Bone marrow (tissue), 2 donors: ENCODE data around the gene ULBP2.
"Not testable (repeated sequence)": the region's sequence is repeated elsewhere in the genome, so short reads cannot be mapped to it uniquely, and the experiment has no call there.

Experiments used
- DNase-seq, 2 donors: peaks; one replicate each; lab custom pipeline; 2025; lab: John Stamatoyannopoulos, UW

Gene ULBP2

GRCh38 chr6:149908480-149908879 lies 33.3 kb upstream of the ULBP2 start:
- DNase-seq: not testable (repeated sequence)

DNA sequence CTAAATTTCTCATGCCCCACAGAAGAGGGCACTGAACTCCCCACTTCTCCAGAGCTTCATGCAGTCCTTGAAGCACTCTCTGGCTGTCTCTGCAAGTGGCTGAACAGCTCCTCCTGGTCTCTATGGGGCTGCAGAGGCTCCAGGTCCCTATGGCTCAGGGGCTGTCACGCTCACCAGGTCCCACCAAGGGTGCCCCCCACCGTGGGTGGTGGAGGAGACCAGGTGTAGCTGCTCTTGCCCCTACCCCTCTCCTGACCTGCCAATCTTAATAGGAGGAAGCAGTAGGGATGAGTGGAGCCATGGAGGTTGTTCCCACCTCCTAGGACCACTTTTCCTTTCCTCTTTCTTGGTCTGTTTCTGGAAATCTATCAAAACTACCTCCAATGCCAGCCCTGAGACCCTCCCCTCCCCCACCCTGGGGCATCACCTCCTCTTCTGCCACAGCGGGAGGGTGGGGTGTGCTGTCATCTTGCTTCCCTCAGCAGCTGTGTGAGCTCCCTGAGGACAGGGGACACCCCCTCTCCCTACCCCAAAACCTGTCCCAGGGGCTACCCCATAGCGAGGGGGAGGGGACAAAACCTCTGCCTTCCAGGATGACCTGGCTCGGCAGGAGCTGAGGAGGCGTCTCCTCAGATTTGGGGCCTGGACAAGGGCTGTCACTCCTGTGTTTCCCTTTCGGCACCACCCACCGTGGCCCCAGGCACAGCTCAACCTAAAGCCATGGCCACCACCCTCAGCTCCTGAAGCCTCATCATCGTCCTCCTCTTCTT lies 31.9 kb upstream of the ULBP2 start:
- no peak for DNase-seq

DNA sequence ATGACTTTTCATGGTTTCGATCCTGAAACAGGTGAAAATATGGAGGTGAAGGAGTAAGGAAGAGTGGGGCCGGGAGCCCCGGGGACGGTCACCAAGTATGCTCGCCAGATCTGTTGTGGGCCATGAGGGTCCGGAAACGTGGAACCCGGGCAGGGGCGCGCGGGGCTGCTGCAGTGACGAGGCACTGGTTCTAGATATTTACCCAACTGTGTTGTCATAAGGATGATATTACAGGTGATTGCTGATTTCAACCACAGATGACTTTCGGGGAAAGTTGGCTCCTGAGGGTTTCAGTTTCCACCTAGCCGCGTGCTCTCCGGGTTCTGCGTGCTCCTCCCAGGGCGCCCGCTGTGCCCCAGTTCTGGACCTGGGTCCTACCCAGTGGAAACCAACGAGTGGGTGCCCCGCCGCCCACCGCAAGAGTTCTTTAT lies 31.1 kb upstream of the ULBP2 start:
- no peak for DNase-seq

GRCh38 chr6:149912680-149913079 lies 29.1 kb upstream of the ULBP2 start:
- not testable (repeated sequence) for DNase-seq

- DNase-seq: no peak
These were observed 28.7 kb upstream of the ULBP2 start for GRCh38 chr6:149913085-149913484.

DNA sequence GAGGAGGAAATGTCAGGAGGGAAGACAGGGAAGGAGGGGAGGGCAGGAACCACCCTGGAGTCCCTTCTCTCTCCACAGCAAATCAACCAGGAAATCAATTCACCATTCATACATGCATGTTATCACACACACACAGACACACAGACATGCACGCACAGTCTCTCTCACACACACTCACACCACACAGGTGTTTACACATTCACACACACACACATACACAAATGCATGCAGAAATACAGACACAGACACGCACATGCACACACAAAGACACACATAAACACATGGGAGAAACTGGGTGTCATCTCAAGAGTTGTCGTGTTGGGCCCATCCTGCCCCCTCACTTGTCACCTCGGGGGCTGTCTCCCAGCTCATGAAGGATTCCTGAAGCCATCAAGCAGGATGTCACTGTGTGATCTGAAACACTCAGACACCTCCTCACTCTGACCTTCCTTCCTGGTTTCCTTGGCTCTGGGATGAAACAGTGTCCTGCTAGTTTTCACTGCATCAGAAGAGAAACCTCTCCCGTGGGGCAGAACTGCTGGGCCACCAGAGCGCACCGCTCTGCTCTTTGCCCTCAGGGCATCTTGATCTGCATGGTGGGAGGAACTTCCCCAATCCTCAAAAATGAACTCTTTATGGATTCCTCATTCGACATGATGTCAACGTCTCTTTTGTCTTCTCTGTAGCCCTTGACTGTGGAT lies 28.1 kb upstream of the ULBP2 start:
- no peak for DNase-seq

GRCh38 chr6:149915970-149916865 lies 25.6 kb upstream of the ULBP2 start:
- no peak for DNase-seq

- no peak for DNase-seq
These were observed 24.1 kb upstream of the ULBP2 start for GRCh38 chr6:149917679-149918078.

GRCh38 chr6:149918151-149918905 lies 23.5 kb upstream of the ULBP2 start:
- DNase-seq: no peak

GRCh38 chr6:149919126-149919833 lies 22.5 kb upstream of the ULBP2 start:
- not testable (repeated sequence) for DNase-seq

- DNase-seq: no peak
These were observed 22.0 kb upstream of the ULBP2 start for GRCh38 chr6:149919834-149920225.

DNA sequence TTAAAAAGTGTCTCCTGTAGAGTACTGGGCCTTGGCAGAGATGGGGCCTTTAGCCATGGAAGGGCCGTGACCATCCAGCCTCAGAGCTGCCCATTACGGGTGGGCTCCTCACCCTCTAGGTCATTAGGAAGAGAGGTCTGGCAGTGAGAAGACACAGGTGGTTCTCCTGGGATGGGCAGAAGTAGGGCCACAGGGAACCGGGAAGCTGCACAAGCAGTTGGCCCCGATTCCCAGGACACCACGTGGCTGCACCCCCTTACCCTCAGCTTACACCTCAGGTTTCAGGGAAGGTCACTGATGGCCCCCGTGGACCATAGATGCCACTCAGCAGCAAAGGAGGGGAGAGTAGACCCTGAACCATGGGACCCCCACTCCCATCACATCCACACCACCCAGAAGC lies 20.5 kb upstream of the ULBP2 start:
- no peak for DNase-seq

DNA sequence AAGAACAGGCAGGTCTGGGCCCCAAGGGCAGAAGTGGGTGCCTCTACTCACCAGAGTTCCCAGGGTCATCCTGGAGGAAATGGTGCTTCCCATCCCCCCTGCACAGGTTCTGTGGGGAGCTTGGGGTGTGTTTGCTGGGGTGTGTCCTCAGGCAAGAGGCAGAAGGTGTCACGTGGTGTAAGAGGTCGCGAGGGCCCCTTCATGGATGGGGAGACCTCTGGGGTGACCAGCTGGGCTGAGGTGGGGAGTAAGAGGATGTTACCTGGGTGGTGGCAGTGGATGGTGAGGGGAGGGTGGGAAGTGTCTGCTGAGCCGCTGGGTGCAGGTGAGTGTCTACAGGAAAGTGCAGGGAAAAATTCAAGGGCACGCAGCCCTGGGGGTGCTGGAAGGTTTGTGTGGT lies 19.7 kb upstream of the ULBP2 start:
- not testable (repeated sequence) for DNase-seq

GRCh38 chr6:149922642-149923326 lies 19.0 kb upstream of the ULBP2 start, which contains the start of gene RAET1G:
Gene RAET1G (minus strand): TSS chr6:149923121. CDS start chr6:149923010, 111 bp downstream.
- DNase-seq: peak; percentile 38 to 87

GRCh38 chr6:149923327-149923986 lies 18.4 kb upstream of the ULBP2 start:
- DNase-seq: no peak

GRCh38 chr6:149924206-149924932 lies 17.4 kb upstream of the ULBP2 start:
- DNase-seq: no peak

GRCh38 chr6:149924933-149925252 lies 16.9 kb upstream of the ULBP2 start:
- no peak for DNase-seq

GRCh38 chr6:149925253-149925973 lies 16.4 kb upstream of the ULBP2 start:
- no peak for DNase-seq
